HCEC 1CT (cell line): ENCODE measurements around the gene NTRK3.
"Not testable (repeated sequence)": the region's sequence is repeated elsewhere in the genome, so short reads cannot be mapped to it uniquely, and the experiment has no call there.

Experiments used
- DNase-seq: peaks from one replicate; pipeline ENCODE4 v3.0.0-alpha.2; 2017

The NTRK3 gene

DNA sequence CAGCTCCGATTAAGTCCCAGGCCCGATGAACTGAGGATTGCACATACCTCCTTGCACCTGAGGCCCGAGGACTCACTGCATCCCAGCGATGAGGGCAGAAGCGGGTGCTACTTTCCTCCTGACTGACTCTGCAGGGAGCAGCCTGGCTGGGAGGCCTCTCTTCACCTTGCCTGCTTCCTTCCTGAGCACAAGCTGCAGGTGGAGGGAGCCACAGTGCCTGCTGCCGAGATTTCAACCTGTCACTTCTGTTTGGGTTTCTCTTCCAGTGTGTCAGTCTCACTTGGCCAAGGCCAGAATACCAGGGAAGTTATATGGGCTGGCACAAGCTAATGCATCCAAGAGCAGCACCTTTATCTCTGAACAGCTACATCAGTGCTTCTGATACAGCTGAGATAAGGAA lies 185.4 kb downstream of the NTRK3 start:
- no peak for DNase-seq

DNA sequence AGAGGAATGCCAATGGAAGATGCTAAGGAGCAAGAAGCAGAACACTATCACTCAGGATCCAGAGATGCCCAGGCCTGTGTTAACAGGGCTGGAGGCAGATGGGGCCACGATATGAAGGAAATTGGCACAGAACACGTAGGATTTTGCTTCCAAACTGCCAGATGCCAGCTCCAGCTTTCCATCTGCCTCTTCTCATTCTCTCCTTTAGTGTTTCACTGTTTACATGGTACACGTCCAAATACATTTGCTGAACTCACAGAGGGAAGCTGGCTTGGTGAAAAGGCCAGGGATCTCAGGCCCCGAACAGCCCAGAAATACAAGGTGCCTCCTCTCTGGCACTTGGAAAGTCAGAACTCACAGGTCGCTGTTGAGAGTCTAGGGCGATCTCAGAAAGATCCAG lies 187.0 kb downstream of the NTRK3 start:
- no peak for DNase-seq

DNA sequence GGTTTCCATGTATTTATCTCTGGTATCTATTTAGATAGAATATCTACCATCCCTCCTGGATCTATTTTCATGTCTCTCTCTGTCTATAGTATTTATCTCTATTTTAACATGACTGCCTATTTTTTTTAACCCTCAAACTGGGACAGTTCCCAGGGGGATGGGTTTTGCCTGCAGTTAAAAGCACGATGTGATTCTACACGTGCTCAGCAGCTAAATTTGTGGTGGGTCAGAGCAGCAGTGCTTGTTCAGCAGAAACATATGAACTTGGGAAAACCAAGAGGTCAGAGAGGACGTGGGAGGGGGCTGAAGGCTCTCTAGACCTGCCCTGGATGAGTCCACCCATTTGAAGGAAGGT lies 189.2 kb downstream of the NTRK3 start:
- no peak for DNase-seq

- no peak for DNase-seq
These were observed 189.8 kb downstream of the NTRK3 start for GRCh38 chr15:88066636-88067330.

GRCh38 chr15:88061452-88061851 lies 195.1 kb downstream of the NTRK3 start:
- DNase-seq, result no peak

DNA sequence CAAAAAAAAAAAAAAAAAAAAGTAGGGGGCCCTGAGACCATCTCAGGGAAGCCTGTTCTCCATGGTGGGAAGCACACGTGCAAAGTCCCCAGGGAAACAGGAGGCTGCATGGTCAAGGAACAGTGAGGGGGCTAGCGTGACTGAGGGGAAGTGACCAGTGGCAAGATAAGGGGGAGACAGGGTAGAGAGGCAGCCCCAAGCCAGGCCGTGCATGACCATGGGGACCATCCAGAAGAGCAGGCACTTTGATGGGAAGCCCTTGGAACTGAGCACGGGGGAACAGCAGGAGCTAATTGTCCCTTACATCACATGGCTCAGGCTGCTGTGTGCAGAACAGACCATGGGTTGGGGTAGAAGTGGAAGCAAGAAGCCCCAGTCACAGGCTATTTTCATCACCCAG lies 196.2 kb downstream of the NTRK3 start:
- DNase-seq, result no peak

- DNase-seq, result no peak
These were observed 198.7 kb downstream of the NTRK3 start for GRCh38 chr15:88057836-88058235.

GRCh38 chr15:88049506-88049905 lies 207.0 kb downstream of the NTRK3 start:
- no peak for DNase-seq

GRCh38 chr15:88048755-88049154 lies 207.8 kb downstream of the NTRK3 start:
- no peak for DNase-seq

GRCh38 chr15:88048237-88048636 lies 208.3 kb downstream of the NTRK3 start:
- no peak for DNase-seq

- DNase-seq, result no peak
These were observed 209.9 kb downstream of the NTRK3 start for GRCh38 chr15:88046576-88047129.

GRCh38 chr15:88043396-88043795 lies 213.1 kb downstream of the NTRK3 start:
- DNase-seq, result no peak

- no peak for DNase-seq
These were observed 214.5 kb downstream of the NTRK3 start for GRCh38 chr15:88042047-88042446.

DNA sequence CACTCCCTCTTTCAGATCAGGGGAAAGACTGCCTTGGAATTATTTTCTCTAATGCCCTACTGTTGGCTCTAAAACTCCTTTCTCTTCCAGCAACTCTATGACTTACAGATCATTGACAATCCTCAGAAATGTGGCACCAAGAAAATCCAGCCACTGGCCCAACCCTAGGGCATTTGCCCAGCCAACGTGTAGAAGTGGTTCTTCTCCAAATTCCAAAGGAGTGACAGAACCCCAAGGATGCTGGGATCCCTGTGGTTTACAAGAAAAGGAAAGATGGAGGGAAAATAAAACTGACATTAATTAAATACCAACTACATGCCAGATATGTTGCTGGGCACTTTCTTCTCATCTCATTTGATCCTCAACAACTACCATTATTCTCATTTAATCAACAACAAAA lies 216.0 kb downstream of the NTRK3 start:
- no peak for DNase-seq

DNA sequence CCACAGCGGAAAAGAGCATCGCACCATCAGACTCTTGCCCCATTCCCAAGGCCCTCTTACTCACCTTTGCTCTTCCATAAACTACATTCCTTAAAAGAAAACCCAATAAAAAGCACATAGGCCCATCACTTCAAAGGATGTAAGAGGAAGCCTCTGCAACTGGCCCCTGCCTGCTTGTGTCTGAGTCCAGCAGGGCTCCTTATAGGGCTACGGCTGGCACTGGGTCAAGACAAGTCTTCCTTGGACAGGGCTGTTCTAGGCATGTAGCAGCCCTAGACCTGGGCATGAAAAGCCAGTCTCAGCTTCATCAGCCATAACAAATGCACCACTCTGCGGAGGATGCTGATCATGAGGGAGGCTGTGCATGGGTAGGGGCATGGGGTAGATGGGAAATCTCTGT lies 218.3 kb downstream of the NTRK3 start:
- no peak for DNase-seq

GRCh38 chr15:88036154-88036839 lies 220.2 kb downstream of the NTRK3 start:
- DNase-seq, result no peak

GRCh38 chr15:88035381-88035780 lies 221.2 kb downstream of the NTRK3 start:
- no peak for DNase-seq

- not testable (repeated sequence) for DNase-seq
These were observed 223.1 kb downstream of the NTRK3 start for GRCh38 chr15:88033421-88033820.

GRCh38 chr15:88032787-88033186 lies 223.8 kb downstream of the NTRK3 start:
- no peak for DNase-seq

DNA sequence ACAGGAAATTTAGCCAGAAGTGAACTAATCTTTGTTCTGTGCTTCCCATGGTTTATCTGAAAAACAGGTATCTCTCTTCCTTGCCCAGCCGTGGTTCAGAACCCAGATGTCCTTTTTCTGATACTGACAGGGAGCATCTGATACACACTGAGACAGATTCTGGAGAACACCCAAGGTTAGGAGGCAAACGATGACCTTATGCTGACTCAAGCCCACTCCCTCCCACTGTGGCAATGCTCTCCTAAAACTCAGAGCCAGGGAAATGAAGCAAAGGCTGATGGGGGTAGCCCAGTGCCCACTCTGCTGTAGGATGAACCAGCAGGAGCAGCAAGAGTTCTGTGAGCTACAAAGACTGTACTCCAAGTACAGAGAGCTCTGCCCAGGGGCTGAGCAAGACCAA lies 225.1 kb downstream of the NTRK3 start:
- DNase-seq, result no peak

DNA sequence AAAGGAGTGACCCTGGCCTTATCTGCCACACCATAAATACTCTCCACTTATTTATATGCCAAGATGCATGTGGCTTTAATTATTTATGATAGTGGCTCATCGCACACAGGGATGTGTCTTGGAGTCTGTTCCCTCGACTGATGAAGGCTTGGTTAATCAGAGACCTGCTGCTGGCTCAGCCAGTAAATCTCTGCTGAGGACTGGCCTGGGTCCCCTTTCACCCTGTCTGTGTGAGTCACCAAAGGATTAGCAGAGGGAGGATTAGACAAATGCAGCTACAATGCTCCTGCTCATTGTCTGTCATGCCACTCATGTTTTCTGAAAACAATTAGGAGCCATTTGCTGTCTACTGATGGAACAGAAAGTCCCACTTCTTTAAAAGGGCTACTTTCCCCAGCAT lies 226.8 kb downstream of the NTRK3 start:
- DNase-seq, result no peak

GRCh38 chr15:88028024-88028423 lies 228.5 kb downstream of the NTRK3 start:
- DNase-seq, result no peak

GRCh38 chr15:88023914-88024313 lies 232.6 kb downstream of the NTRK3 start:
- no peak for DNase-seq

DNA sequence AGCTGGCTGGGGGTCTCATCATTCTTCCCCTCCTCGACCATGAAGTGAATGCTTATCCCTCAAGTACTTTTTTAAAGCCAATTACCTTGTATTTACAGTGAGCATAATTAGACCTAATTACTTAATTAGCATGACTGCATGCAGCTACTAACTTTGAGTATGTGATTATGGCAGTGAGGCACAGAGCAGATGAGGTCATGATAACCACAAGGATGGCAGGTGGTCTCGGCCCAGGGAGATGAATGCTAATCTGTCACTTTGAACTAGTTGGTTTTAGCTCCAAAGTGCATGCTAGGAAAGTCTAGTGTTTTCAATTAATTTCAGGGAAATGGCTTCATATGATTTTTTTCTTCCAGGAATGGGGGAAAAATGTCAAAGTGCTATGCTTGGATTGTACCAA lies 233.8 kb downstream of the NTRK3 start:
- DNase-seq, result no peak

DNA sequence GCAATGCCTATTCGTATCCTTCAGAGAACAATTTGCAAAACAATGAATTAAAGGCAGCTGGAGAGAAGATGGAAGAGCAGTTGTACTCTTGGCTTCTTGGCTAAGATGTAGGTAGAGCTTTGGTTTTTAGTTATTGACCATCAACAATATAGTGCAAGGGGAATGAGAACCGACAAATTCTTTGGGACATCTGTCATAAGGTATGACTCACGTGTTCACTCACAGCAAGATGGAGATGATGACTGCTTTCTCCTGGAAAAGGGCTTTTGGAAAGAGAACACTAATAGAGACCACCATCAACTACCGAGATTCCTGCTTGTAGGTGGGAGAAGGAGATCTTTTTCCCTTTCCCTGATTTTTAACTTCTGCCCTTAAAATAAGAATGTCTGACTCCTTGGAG lies 234.9 kb downstream of the NTRK3 start:
- no peak for DNase-seq
